IMR-90 (cell line): ENCODE data around the gene FAAP100. TPM values are rescaled to one million over a fixed set of nuclear protein-coding genes. Genes with fewer than 3 reads are reported as not detected.

Source experiments
- ATAC-seq: fragments of 200-7000 bp; cut with Tn5 transposase; 2 replicates; pipeline ENCODE4 v1.9.1; 2020; ENCODE audit warnings: low read depth, mild to moderate bottlenecking, moderate library complexity
- BruUV-seq: library from RNA; stranded (reverse); fragments of 400-500 nt; replicated peaks from 2 replicates; lab custom pipeline; 2021; lab: Mats Ljungman, UMichigan
- CTCF ChIA-PET: fragments of 300-600 bp; formaldehyde crosslinking; extraction: SDS; loops from one replicate; lab custom pipeline; 2021; ENCODE audit warnings: antibody characterized with exemption; lab: Yijun Ruan, JAX
- POLR2A ChIA-PET: fragments of 300-600 bp; sonication (Branson Sonifier 250); formaldehyde crosslinking; loops from one replicate; lab custom pipeline; 2022; ENCODE audit warnings: antibody characterized with exemption; ENCODE audit not compliant: unreplicated experiment; lab: Charles Lee
- DNase-seq: peaks from one replicate; pipeline ENCODE4 v3.0.0; 2013
- H2AFZ ChIP-seq: replicated peaks from 2 replicates; pipeline ENCODE3; 2013; ENCODE audit warnings: low read length, mild to moderate bottlenecking; ENCODE audit not compliant: poor library complexity
- H2AK5ac ChIP-seq: 2 replicates; pipeline ENCODE4 v1.6.1; 2013; ENCODE audit warnings: low read depth, low read length, inconsistent platforms
- H2AK9ac ChIP-seq: replicated peaks from 2 replicates; pipeline ENCODE3; 2013; ENCODE audit warnings: mild to moderate bottlenecking, low read depth, low read length, moderate library complexity; ENCODE audit not compliant: poor library complexity
- H2BK120ac ChIP-seq: 2 replicates; pipeline ENCODE4 v1.6.1; 2013; ENCODE audit warnings: low read depth, low read length, inconsistent platforms
- H2BK15ac ChIP-seq: 3 replicates; pipeline ENCODE4 v1.6.1; 2013; ENCODE audit warnings: low read depth, low read length, inconsistent platforms
- H2BK20ac ChIP-seq: 2 replicates; pipeline ENCODE4 v1.6.1; 2013; ENCODE audit warnings: low read depth, mild to moderate bottlenecking, inconsistent platforms, low read length, moderate library complexity
- H2BK5ac ChIP-seq: 2 replicates; pipeline ENCODE4 v1.6.1; 2013; ENCODE audit warnings: mild to moderate bottlenecking, low read depth, low read length, inconsistent platforms; ENCODE audit not compliant: poor library complexity, severe bottlenecking
- H3K14ac ChIP-seq: replicated peaks from 2 replicates; pipeline ENCODE4 v1.6.1; 2013; ENCODE audit warnings: low read depth, low read length, inconsistent platforms
- H3K18ac ChIP-seq: 2 replicates; pipeline ENCODE4 v1.6.1; 2013; ENCODE audit warnings: low read depth, low read length, control low read depth
- H3K23ac ChIP-seq: 2 replicates; pipeline ENCODE4 v1.6.1; 2013; ENCODE audit warnings: low read depth, low read length, inconsistent platforms
- H3K27ac ChIP-seq: 2 replicates; pipeline ENCODE4 v1.5.1; 2013; ENCODE audit warnings: mild to moderate bottlenecking, control low read depth, low read length; ENCODE audit not compliant: insufficient read depth
- H3K27me3 ChIP-seq: 2 replicates; pipeline ENCODE4 v1.6.1; 2013; ENCODE audit warnings: low read length; ENCODE audit not compliant: control insufficient read depth, insufficient read depth
- H3K36me3 ChIP-seq: 2 replicates; pipeline ENCODE4 v1.6.1; 2013; ENCODE audit warnings: low read length, mixed read lengths; ENCODE audit not compliant: control insufficient read depth, insufficient read depth
- H3K4ac ChIP-seq: 2 replicates; pipeline ENCODE4 v1.6.1; 2013; ENCODE audit warnings: low read depth, low read length, inconsistent platforms
- H3K4me1 ChIP-seq: 2 replicates; pipeline ENCODE4 v1.6.1; 2013; ENCODE audit warnings: low read length, mixed read lengths; ENCODE audit not compliant: control insufficient read depth, insufficient read depth
- H3K4me2 ChIP-seq: 2 replicates; pipeline ENCODE4 v1.6.1; 2013; ENCODE audit warnings: low read depth, mild to moderate bottlenecking, control low read depth, low read length, moderate library complexity
- H3K4me3 ChIP-seq: 2 replicates; pipeline ENCODE4 v1.5.1; 2013; ENCODE audit warnings: low read depth, mild to moderate bottlenecking, control low read depth, low read length, moderate library complexity; ENCODE audit not compliant: insufficient read depth
- H3K56ac ChIP-seq: 2 replicates; pipeline ENCODE4 v1.6.1; 2013; ENCODE audit warnings: low read length, inconsistent platforms; ENCODE audit not compliant: insufficient read depth; ENCODE audit errors: extremely low read depth
- H3K79me1 ChIP-seq, 2 experiments: 2 replicates each; pipeline ENCODE4 v1.6.1; 2013; ENCODE audit warnings: low read length in 2 of 2, inconsistent platforms in 1 of 2, low read depth in 1 of 2
- H3K9ac ChIP-seq: 2 replicates; pipeline ENCODE4 v1.6.1; 2013; ENCODE audit warnings: low read depth, low read length, control low read depth
- H3K9me1 ChIP-seq: 2 replicates; pipeline ENCODE4 v1.6.1; 2013; ENCODE audit warnings: low read length, inconsistent platforms; ENCODE audit not compliant: insufficient read depth
- H3K9me3 ChIP-seq: 2 replicates; pipeline ENCODE4 v1.6.1; 2013; ENCODE audit warnings: low read length; ENCODE audit not compliant: control insufficient read depth, insufficient read depth
- H4K20me1 ChIP-seq: 2 replicates; pipeline ENCODE4 v1.6.1; 2013; ENCODE audit warnings: low read length, inconsistent platforms; ENCODE audit not compliant: insufficient read depth
- H4K5ac ChIP-seq: 2 replicates; pipeline ENCODE4 v1.6.1; 2013; ENCODE audit warnings: mild to moderate bottlenecking, low read depth, low read length, control low read depth
- H4K8ac ChIP-seq, 2 experiments: 2 replicates each; pipeline ENCODE4 v1.6.1; 2013; ENCODE audit warnings: low read depth in 2 of 2, low read length in 2 of 2, control low read depth in 1 of 2, inconsistent platforms in 1 of 2
- H4K91ac ChIP-seq: 2 replicates; pipeline ENCODE4 v1.6.1; 2013; ENCODE audit warnings: low read depth, low read length, inconsistent platforms; ENCODE audit not compliant: insufficient read depth
- BHLHE40 ChIP-seq: fragments of 150-350 bp; IDR thresholded peaks from 2 replicates; pipeline ENCODE4 v1.6.1; 2016; ENCODE audit warnings: mild to moderate bottlenecking, low read depth, low read length
- CEBPB ChIP-seq: IDR thresholded peaks from 2 replicates; pipeline ENCODE4 v1.6.1; 2012; ENCODE audit warnings: low read depth, low read length, improper control_type of control experiment
- CHD1 ChIP-seq: IDR thresholded peaks from 2 replicates; pipeline ENCODE4 v1.6.1; 2012; ENCODE audit warnings: low read depth, low read length, improper control_type of control experiment
- FOS ChIP-seq: fragments of 150-350 bp; IDR thresholded peaks from 2 replicates; pipeline ENCODE4 v1.6.1; 2016; ENCODE audit warnings: low read depth, low read length
- MAFK ChIP-seq: IDR thresholded peaks from 2 replicates; pipeline ENCODE4 v1.6.1; 2012; ENCODE audit warnings: low read depth, low read length, improper control_type of control experiment
- MAZ ChIP-seq: IDR thresholded peaks from 2 replicates; pipeline ENCODE4 v1.6.1; 2012; ENCODE audit warnings: low read depth, mild to moderate bottlenecking, low read length, improper control_type of control experiment, moderate library complexity, borderline replicate concordance
- MXI1 ChIP-seq: IDR thresholded peaks from 2 replicates; pipeline ENCODE4 v1.6.1; 2012; ENCODE audit warnings: low read depth, mild to moderate bottlenecking, low read length, moderate library complexity, borderline replicate concordance
- NFE2L2 ChIP-seq: fragments of 150-350 bp; IDR thresholded peaks from 2 replicates; pipeline ENCODE4 v1.6.1; 2016; ENCODE audit warnings: low read depth, mild to moderate bottlenecking, low read length
- POLR2A ChIP-seq: IDR thresholded peaks from 2 replicates; pipeline ENCODE4 v1.6.1; 2012; ENCODE audit warnings: mild to moderate bottlenecking, low read depth, low read length
- RAD21 ChIP-seq: IDR thresholded peaks from 2 replicates; pipeline ENCODE4 v1.6.1; 2012; ENCODE audit warnings: low read length, improper control_type of control experiment
- RCOR1 ChIP-seq: IDR thresholded peaks from 2 replicates; pipeline ENCODE4 v1.6.1; 2012; ENCODE audit warnings: mild to moderate bottlenecking, low read length, improper control_type of control experiment; ENCODE audit not compliant: insufficient replicate concordance
- RFX5 ChIP-seq: IDR thresholded peaks from 2 replicates; pipeline ENCODE4 v1.8.0; 2012; ENCODE audit warnings: low read depth, mild to moderate bottlenecking, low read length, moderate library complexity
- SMC3 ChIP-seq: fragments of 150-350 bp; IDR thresholded peaks from 2 replicates; pipeline ENCODE4 v1.6.1; 2016; ENCODE audit warnings: low read depth, mild to moderate bottlenecking, antibody characterized with exemption, low read length, moderate library complexity
- WGBS, 2 experiments: methylation state at CpG; one replicate each; pipeline versions ENCODE4 v1.1.5 to v1.1.7; 2013; ENCODE audit warnings: missing lambda C conversion rate in 2 of 2; ENCODE audit not compliant: insufficient read length in 1 of 2; ENCODE audit errors: extremely low coverage in 2 of 2; 5-methylcytosine and 5-hydroxymethylcytosine counted together
- dilution Hi-C: fragments of 300-500 bp; cut with HindIII; formaldehyde crosslinking; loops from one replicate; pipeline ENCODE4 v1.14.3; 2018; ENCODE audit warnings: low sequenced_read_pairs; ENCODE audit not compliant: unreplicated experiment
- in situ Hi-C: fragments of 300-500 bp; cut with MboI; formaldehyde crosslinking; loops from 3 replicates; pipeline ENCODE4 v1.14.3; 2019; ENCODE audit warnings: low sequenced_read_pairs, inconsistent platforms, mixed read lengths
- intact Hi-C: fragments of 100-400 bp; cut with micrococcal nuclease; formaldehyde crosslinking; loops from 2 replicates; pipeline ENCODE4 v1.10.0; 2022
- polyA plus RNA-seq, 3 experiments: library from polyadenylated mRNA; depleted of rRNA; stranded (reverse); fragments of >200 nt; gene quantifications; 2 replicates each; pipeline ENCODE4 v1.2.3, GENCODE V29; 2012; ENCODE audit warnings: low replicate concordance in 1 of 3
- total RNA-seq: library from RNA; depleted of rRNA; stranded (reverse); fragments of >200 nt; gene quantifications from 2 replicates; pipeline ENCODE4 v1.2.3, GENCODE V29; 2012
- TF ChIP-seq, protein P1 (sequence below): fragments of 150-350 bp; IDR thresholded peaks from 2 replicates; pipeline ENCODE4 v1.6.1; 2017; ENCODE audit warnings: mild to moderate bottlenecking, antibody characterized with exemption, low read length, low read depth
- TF ChIP-seq, protein P2 (sequence below): fragments of 150-350 bp; IDR thresholded peaks from 2 replicates; pipeline ENCODE4 v1.6.1; 2016; ENCODE audit warnings: low read depth, mild to moderate bottlenecking, low read length, moderate library complexity, borderline replicate concordance

FAAP100 gene
- total and polyA plus RNA-seq, 2 of the 4 experiments (the other 2 are of a cell fraction), result 7.9 to 24.8 TPM

DNA sequence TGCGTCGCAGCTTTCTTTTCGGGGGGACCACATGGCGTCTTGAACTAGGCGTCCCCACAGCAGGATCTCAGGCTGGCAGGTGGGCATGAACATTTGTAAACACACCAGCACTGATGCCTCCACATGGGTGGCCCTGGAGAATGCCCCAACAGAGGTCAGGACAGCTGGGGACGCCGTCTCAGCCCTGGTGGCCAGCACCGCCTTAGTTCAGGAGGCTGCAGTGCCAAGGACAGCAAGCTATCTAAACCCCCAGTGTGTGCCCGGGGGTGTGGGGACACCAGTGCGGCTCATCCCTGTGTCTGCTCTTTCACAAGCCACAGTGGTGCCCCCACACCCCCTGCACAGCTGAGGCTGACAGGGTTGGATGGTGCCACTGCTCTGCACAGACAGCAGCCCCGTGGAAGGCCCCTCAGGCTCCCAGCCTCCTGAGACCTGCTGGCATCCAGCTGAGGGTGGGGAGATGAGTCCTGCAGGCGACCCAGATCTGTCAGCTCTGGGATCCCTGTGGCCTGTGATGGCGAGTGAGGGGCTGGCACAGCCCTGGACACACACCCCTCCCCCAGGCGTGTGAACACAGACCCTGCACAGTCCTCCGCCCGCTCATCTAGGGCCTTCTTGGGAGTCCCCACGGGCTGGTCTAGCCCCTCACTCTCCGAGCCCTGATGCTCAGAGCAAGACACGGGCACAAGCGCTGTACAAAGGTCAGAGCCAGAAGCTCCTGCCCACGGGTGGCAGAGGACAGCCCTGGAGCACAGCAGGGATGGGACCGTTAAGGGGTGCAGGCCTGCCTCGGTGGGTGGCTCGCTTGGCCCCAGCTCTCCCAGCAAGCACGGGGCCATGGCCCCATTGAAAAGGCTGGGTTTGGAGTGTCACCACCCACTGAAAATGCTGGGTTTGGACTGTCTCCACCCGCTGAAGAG lies 13.2 kb downstream of the FAAP100 start:
- Histone ChIP-seq H3K18ac (no peak overlapping the region), H3K4me2 (no peak overlapping the region), H3K23ac (no peak overlapping the region), H3K36me3 (peaks cover 26% of the 10 kb centered on the region; the same call in 1 of the 2 replicates), H3K27ac (no peak overlapping the region), H4K5ac (no peak overlapping the region), H3K9me3 (no peaks in the 10 kb centered on the region), H3K9ac (no peak overlapping the region), H3K4me3 (no peak overlapping the region), H2BK20ac (no peak overlapping the region), H4K20me1 (peaks cover 7% of the 10 kb centered on the region; the same call in 1 of the 2 replicates), H4K91ac (no peak overlapping the region), H2AK5ac (no peak overlapping the region), H3K79me1 (no peaks in the 10 kb centered on the region; a peak in 1 of 4 replicates), H3K14ac (no peak overlapping the region), H3K27me3 (peaks cover 10% of the 10 kb centered on the region; the same call in 1 of the 2 replicates), H3K4me1 (no peaks in the 10 kb centered on the region), H2BK120ac (no peak overlapping the region), H4K8ac (no peak overlapping the region), H3K56ac (no peak overlapping the region), H3K9me1 (no peaks in the 10 kb centered on the region), H2BK5ac (no peak overlapping the region), H2AK9ac (no peak overlapping the region), H2BK15ac (no peak overlapping the region), H3K4ac (no peak overlapping the region), H2AFZ (no peak overlapping the region)
- ChIA-PET POLR2A (no interaction called here), CTCF (no interaction called here)
- DNase-seq (no peak), ATAC-seq (no peak)
- BruUV-seq, result no TSS peak
- dilution Hi-C loops, result no loop called here
- intact Hi-C loops, result no loop called here
- in situ Hi-C loops, result no loop called here
- WGBS, 2 experiments, result 91% methylated on average over 7 of the region's 26 CpGs; no CpG with 5 or more reads in 1 of the 2 experiments
- TF ChIP-seq, protein P1, sequence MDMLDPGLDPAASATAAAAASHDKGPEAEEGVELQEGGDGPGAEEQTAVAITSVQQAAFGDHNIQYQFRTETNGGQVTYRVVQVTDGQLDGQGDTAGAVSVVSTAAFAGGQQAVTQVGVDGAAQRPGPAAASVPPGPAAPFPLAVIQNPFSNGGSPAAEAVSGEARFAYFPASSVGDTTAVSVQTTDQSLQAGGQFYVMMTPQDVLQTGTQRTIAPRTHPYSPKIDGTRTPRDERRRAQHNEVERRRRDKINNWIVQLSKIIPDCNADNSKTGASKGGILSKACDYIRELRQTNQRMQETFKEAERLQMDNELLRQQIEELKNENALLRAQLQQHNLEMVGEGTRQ, result no peak
- TF ChIP-seq RCOR1 (no peak), MAFK (no peak), CHD1 (no peak), BHLHE40 (no peak), POLR2A (no peak), FOS (no peak), RAD21 (no peak), RFX5 (no peak), SMC3 (no peak), CEBPB (no peak), MAZ (no peak), NFE2L2 (no peak), MXI1 (no peak)
- TF ChIP-seq, protein P2, sequence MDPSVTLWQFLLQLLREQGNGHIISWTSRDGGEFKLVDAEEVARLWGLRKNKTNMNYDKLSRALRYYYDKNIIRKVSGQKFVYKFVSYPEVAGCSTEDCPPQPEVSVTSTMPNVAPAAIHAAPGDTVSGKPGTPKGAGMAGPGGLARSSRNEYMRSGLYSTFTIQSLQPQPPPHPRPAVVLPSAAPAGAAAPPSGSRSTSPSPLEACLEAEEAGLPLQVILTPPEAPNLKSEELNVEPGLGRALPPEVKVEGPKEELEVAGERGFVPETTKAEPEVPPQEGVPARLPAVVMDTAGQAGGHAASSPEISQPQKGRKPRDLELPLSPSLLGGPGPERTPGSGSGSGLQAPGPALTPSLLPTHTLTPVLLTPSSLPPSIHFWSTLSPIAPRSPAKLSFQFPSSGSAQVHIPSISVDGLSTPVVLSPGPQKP, result no peak
